Psoas muscle (tissue), 8 donors: ENCODE results near the gene ZNF385B. TPM values are rescaled to one million over a fixed set of nuclear protein-coding genes. Genes with fewer than 3 reads are reported as not detected.

Experiments
- ATAC-seq, 4 donors: fragments of 200-7000 bp; cut with Tn5 transposase; one replicate each; pipeline ENCODE4 v1.9.1; 2020; ENCODE audit warnings: moderate library complexity in 3 of 4, mild to moderate bottlenecking in 2 of 4
- DNase-seq, 2 donors: peaks; one replicate each; pipeline ENCODE4 v3.0.0-alpha.2; 2020
- H3K27ac ChIP-seq: fragments of 200-600 bp; one replicate; pipeline ENCODE4 v1.8.0; 2022
- H3K27me3 ChIP-seq, 3 donors: fragments of 200-600 bp in 1 of 3; one replicate each; pipeline versions ENCODE4 v1.6.1 to v1.8.0; 2013 to 2022; ENCODE audit warnings: low read length in 2 of 3, mild to moderate bottlenecking in 2 of 3, moderate library complexity in 1 of 3; ENCODE audit not compliant: insufficient read depth in 3 of 3
- H3K36me3 ChIP-seq, 2 donors: fragments of 200-600 bp in 1 of 2; one replicate each; pipeline versions ENCODE4 v1.6.1 to v1.8.0; 2013 to 2022; ENCODE audit warnings: low read depth in 1 of 2, mild to moderate bottlenecking in 1 of 2, moderate library complexity in 1 of 2; ENCODE audit not compliant: insufficient read depth in 1 of 2
- H3K4me1 ChIP-seq: fragments of 200-600 bp; one replicate; pipeline ENCODE4 v1.8.0; 2022
- H3K4me3 ChIP-seq: fragments of 200-600 bp; one replicate; pipeline ENCODE4 v1.8.0; 2022; ENCODE audit warnings: mild to moderate bottlenecking
- H3K9me3 ChIP-seq: fragments of 200-600 bp; one replicate; pipeline ENCODE4 v1.8.0; 2022
- CTCF ChIP-seq: fragments of 200-600 bp; IDR thresholded peaks from one replicate; pipeline ENCODE4 v1.8.0; 2022; ENCODE audit warnings: antibody characterized with exemption
- WGBS, 3 donors: extraction: QIAGEN DNeasy Blood & Tissue Kit; methylation state at CpG; one replicate each; pipeline versions ENCODE4 v1.1.6 to v1.1.7; 2013; 5-methylcytosine and 5-hydroxymethylcytosine counted together
- intact Hi-C, 2 donors: fragments of 100-400 bp; cut with DNase I; formaldehyde crosslinking; loops; one replicate each; pipeline versions ENCODE4 v1.11.0 to v1.14.2; 2022
- polyA plus RNA-seq, 3 donors: library from polyadenylated mRNA; stranded (reverse); fragments of 200-250 nt; gene quantifications; one replicate each; pipeline ENCODE4 v1.2.3, GENCODE V29; 2013
- total RNA-seq, 4 donors: library from RNA; stranded (reverse); fragmentation: NEBNext Ultra II Directional in 2 of 4; extraction: Animal tissue kit (Norgen Biotek cat#: 25700) in 2 of 4; gene quantifications; one replicate each; pipeline versions ENCODE4 v1.2.1 to v1.2.4, GENCODE V29; 2021 to 2023
- donor health status: healthy with polysubstance abuse.
- donor health status: DM: no; HTN: no; CAD: no; lungs with moderate emphysema.
- donor health status: Bipolar disorder and iron deficiency.
- donor health status: healthy.
- donor health status: DM: yes; HTN: yes; CAD: no.
- donor health status: DM: no; HTN: no; CAD: no.
- donor health status: DM: no; HTN: no; CAD: no.
- donor health status: DM: yes; HTN: yes; CAD: no.

ZNF385B gene
- total and polyA plus RNA-seq, 7 donors: 8.8 to 42.9 (median 18.1) TPM

DNA sequence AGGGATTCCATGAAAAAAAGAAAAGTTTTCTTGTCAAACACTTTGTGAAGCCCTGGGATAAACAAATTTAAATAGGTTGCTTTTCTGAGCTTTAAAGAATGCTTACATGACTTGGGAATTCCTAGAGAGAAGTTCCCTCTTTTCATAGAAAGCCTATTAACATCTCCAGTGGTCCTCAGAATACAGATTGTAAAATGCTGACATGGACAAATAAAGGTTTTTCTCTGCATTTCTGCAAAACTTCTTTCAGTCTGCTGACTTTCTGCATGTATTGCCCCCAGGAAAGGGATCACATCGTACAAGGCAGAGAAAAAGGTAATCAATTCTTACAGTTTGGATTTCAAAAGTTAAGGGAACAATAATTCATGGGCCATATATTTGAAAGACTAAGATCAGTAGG, 20.6 kb downstream of the ZNF385B start:
- Histone ChIP-seq H3K4me1 (peaks cover 5% of the 10 kb centered on the region), H3K9me3 (no peaks in the 10 kb centered on the region), H3K27me3 (no peaks in the 10 kb centered on the region), H3K27ac (no peak overlapping the region), H3K4me3 (no peak overlapping the region), H3K36me3 (no peaks in the 10 kb centered on the region)
- no peak for TF ChIP-seq CTCF
- 77 to 88% (median 87%) methylated on average over 1 of the region's 1 CpG for WGBS, 3 donors
- no peak for DNase-seq
- intact Hi-C loops: loop anchor here in 1 of 2 donors (10.0 kb wide), 1 partner anchor 244 kb away; no protein-coding TSS in a partner anchor
- no peak for ATAC-seq

GRCh38 chr2:179837408-179837807, 24.0 kb downstream of the ZNF385B start:
- Histone ChIP-seq H3K27me3 (no peaks in the 10 kb centered on the region), H3K9me3 (no peaks in the 10 kb centered on the region), H3K4me1 (peaks cover 5% of the 10 kb centered on the region), H3K27ac (peak overlapping the region; percentile 80), H3K4me3 (peak overlapping the region; percentile 38), H3K36me3 (no peaks in the 10 kb centered on the region)
- DNase-seq: no peak
- peak; percentile 80 to 92 (median 87) for ATAC-seq
- intact Hi-C loops: no loop called here
- WGBS, 3 donors: 51 to 63% (median 56%) methylated on average over 4 of the region's 4 CpGs
- TF ChIP-seq CTCF: no peak

- no peaks in the 10 kb centered on the region for H3K9me3 ChIP-seq
- ATAC-seq: no peak
- H3K4me1 ChIP-seq: no peaks in the 10 kb centered on the region
- no peak overlapping the region for H3K4me3 ChIP-seq
- intact Hi-C loops: no loop called here
- no peak overlapping the region for H3K27ac ChIP-seq
- DNase-seq: no peak
- H3K36me3 ChIP-seq: no peaks in the 10 kb centered on the region
- TF ChIP-seq CTCF: no peak
- WGBS, 3 donors: 85 to 91% (median 86%) methylated on average over 3 of the region's 3 CpGs
- no peaks in the 10 kb centered on the region for H3K27me3 ChIP-seq
These were observed 31.2 kb downstream of the ZNF385B start for GRCh38 chr2:179830043-179830787.

DNA sequence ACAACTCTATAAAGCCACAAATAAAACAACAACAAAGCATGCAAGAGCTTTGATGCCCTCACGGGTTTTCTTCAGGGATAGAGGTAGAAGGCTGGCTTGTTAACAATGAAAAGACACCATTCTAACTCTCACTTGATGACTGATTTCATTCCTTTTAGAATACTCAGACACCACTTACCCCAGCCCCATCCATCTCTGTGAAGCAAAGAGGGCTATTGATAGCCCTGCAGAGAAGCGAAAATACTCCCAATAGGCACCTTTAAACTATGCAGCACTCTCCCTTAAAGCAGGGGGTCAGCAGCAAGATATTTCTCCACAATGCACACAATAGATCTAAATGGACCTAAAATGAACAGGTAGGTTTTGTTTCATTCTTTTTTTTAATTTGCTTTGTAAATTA, 35.1 kb downstream of the ZNF385B start:
- DNase-seq: no peak
- intact Hi-C loops: no loop called here
- H3K9me3 ChIP-seq: no peaks in the 10 kb centered on the region
- WGBS, 3 donors: 85 to 94% (median 89%) methylated on average over 2 of the region's 2 CpGs
- H3K27me3 ChIP-seq: no peaks in the 10 kb centered on the region
- H3K4me3 ChIP-seq: no peak overlapping the region
- H3K27ac ChIP-seq: no peak overlapping the region
- TF ChIP-seq CTCF: no peak
- H3K4me1 ChIP-seq: no peaks in the 10 kb centered on the region
- no peaks in the 10 kb centered on the region for H3K36me3 ChIP-seq
- ATAC-seq: peak in 1 of 4 donors; percentile 38

GRCh38 chr2:179825494-179825893, 35.9 kb downstream of the ZNF385B start:
- H3K27ac ChIP-seq: no peak overlapping the region
- no peaks in the 10 kb centered on the region for H3K9me3 ChIP-seq
- H3K4me1 ChIP-seq: no peaks in the 10 kb centered on the region
- no peak for DNase-seq
- intact Hi-C loops: no loop called here
- no peaks in the 10 kb centered on the region for H3K27me3 ChIP-seq
- WGBS, 3 donors: 84 to 89% (median 86%) methylated on average over 3 of the region's 3 CpGs
- H3K4me3 ChIP-seq: no peak overlapping the region
- no peaks in the 10 kb centered on the region for H3K36me3 ChIP-seq
- no peak for TF ChIP-seq CTCF
- ATAC-seq: peak in 3 of 4 donors; percentile 21 to 55 (median 52)
